HEK293T (cell line): Measurements from ENCODE around the gene MPPED1.

Experiments used
- CTCF ChIA-PET: fragments of 350-600 bp; formaldehyde crosslinking; extraction: SDS; loops from one replicate; lab custom pipeline; 2021; ENCODE audit warnings: antibody characterized with exemption, inconsistent platforms; lab: Yijun Ruan, JAX
- POLR2A ChIA-PET: fragments of 350-600 bp; formaldehyde crosslinking; extraction: SDS; loops from one replicate; lab custom pipeline; 2020; ENCODE audit warnings: antibody characterized with exemption, inconsistent platforms; lab: Yijun Ruan, JAX
- DNase-seq: peaks from one replicate; pipeline ENCODE4 v3.0.0; 2012; ENCODE audit warnings: mixed read lengths; ENCODE audit errors: extremely low spot score
- ARNT ChIP-seq: fragments of 450-650 bp; IDR thresholded peaks from 2 replicates; pipeline ENCODE4 v1.6.1; 2017; ENCODE audit warnings: mild to moderate bottlenecking
- BHLHE40 ChIP-seq: fragments of 450-650 bp; IDR thresholded peaks from 2 replicates; pipeline ENCODE4 v1.6.1; 2016; ENCODE audit warnings: mild to moderate bottlenecking, moderate library complexity, borderline replicate concordance
- CTBP1 ChIP-seq: fragments of 450-650 bp; IDR thresholded peaks from 2 replicates; pipeline ENCODE4 v1.6.1; 2016; ENCODE audit warnings: borderline replicate concordance
- ELF4 ChIP-seq: fragments of 450-650 bp; IDR thresholded peaks from 2 replicates; pipeline ENCODE4 v1.6.1; 2017; ENCODE audit warnings: antibody characterized with exemption
- FOXA1 ChIP-seq: fragments of 450-650 bp; IDR thresholded peaks from 2 replicates; pipeline ENCODE4 v1.6.1; 2016; ENCODE audit warnings: mild to moderate bottlenecking
- FOXK2 ChIP-seq: fragments of 450-650 bp; IDR thresholded peaks from 2 replicates; pipeline ENCODE4 v1.6.1; 2016; ENCODE audit warnings: mild to moderate bottlenecking
- FOXM1 ChIP-seq: fragments of 450-650 bp; IDR thresholded peaks from 2 replicates; pipeline ENCODE4 v1.6.1; 2017; ENCODE audit warnings: mild to moderate bottlenecking, borderline replicate concordance
- HDGF ChIP-seq: fragments of 450-650 bp; IDR thresholded peaks from 2 replicates; pipeline ENCODE4 v1.6.1; 2017; ENCODE audit warnings: antibody characterized with exemption, borderline replicate concordance
- L3MBTL2 ChIP-seq: fragments of 450-650 bp; conservative IDR thresholded peaks from 2 replicates; pipeline ENCODE4 v1.6.1; 2016; ENCODE audit warnings: mild to moderate bottlenecking
- LEF1 ChIP-seq: fragments of 450-650 bp; IDR thresholded peaks from 2 replicates; pipeline ENCODE4 v1.6.1; 2017; ENCODE audit warnings: mild to moderate bottlenecking, borderline replicate concordance
- NFRKB ChIP-seq: fragments of 450-650 bp; IDR thresholded peaks from 2 replicates; pipeline ENCODE4 v1.6.1; 2016; ENCODE audit warnings: mild to moderate bottlenecking, moderate library complexity
- SP1 ChIP-seq: fragments of 450-650 bp; IDR thresholded peaks from 2 replicates; pipeline ENCODE4 v1.6.1; 2017
- SUZ12 ChIP-seq: fragments of 450-650 bp; IDR thresholded peaks from 2 replicates; pipeline ENCODE4 v1.6.1; 2016; ENCODE audit warnings: mild to moderate bottlenecking
- TARDBP ChIP-seq: fragments of 450-650 bp; IDR thresholded peaks from 2 replicates; pipeline ENCODE4 v1.6.1; 2016
- ZNF384 ChIP-seq: fragments of 450-650 bp; IDR thresholded peaks from 2 replicates; pipeline ENCODE4 v1.6.1; 2016
- TF ChIP-seq, protein P1 (sequence below): fragments of 450-650 bp; IDR thresholded peaks from 2 replicates; pipeline ENCODE4 v1.6.1; 2016

The MPPED1 gene

DNA sequence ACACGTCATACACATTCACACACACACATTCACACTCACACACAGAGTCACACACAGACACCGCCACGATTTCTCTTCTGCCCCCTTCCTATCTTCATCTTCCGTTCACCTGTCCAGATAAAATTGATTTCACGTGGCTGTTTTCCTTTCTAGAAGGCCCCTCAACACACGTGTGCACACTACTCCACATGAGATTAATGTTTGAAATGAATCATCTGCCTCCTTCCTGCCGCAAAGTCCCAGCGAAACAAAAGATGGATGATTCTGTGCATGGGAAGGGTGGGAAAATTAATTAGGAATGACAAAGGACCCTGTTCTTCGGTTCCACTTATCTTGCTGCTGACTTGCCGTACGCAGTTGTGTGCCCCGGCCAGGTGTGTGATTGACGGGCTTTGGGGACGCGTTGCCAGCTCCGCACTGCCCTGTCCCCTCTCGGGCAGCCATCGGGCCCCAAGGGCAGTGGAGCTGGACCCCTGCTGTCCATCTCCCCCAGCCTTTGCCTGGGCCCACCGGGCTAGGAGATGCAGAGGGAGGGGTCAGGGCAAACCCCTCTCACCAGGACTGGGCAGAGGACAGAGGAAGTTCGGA lies 73.8 kb downstream of the MPPED1 start:
- no peak for TF ChIP-seq FOXK2
- no peak for TF ChIP-seq TARDBP
- TF ChIP-seq ARNT: no peak
- TF ChIP-seq FOXM1: no peak
- TF ChIP-seq SP1: no peak
- TF ChIP-seq FOXA1: no peak
- no peak for DNase-seq
- ChIA-PET CTCF (no interaction called here), POLR2A (no interaction called here)

DNA sequence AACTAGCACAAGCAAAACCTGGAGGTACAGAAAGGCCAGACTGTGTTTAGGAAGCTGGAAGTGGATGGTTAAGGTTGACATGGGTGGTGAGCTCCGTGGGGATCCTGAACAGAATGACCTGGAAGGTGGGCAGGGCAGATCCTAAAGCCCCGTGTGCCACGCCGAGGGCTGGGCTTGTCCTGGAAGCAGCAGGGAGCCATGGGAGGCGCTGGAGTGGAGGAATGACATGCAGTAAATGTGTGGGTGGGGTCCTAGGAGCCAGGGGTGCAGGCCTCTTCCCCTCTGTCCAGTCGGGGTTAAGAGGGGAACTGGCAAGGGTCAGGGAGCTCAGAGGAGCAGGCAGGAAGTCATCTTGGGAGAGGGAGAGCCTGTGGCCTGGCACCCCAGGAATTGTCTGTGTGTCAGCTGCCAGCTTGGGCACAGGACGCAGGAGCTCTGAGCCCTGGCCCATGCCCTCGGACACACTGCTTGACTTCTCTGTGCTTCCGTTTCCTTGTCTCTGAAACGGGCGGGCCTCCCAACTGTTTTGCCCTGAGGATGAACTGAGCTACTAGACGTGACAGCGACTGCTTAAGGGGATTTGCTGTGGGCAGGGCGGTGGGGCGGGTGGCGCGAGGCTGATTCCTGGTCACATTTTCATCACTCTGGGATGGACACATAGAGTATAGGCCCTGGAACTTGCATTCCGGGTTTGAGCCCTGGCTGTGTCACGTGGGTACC lies 75.7 kb downstream of the MPPED1 start:
- no peak for TF ChIP-seq HDGF
- TF ChIP-seq, protein P1, sequence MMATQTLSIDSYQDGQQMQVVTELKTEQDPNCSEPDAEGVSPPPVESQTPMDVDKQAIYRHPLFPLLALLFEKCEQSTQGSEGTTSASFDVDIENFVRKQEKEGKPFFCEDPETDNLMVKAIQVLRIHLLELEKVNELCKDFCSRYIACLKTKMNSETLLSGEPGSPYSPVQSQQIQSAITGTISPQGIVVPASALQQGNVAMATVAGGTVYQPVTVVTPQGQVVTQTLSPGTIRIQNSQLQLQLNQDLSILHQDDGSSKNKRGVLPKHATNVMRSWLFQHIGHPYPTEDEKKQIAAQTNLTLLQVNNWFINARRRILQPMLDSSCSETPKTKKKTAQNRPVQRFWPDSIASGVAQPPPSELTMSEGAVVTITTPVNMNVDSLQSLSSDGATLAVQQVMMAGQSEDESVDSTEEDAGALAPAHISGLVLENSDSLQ: no peak
- TF ChIP-seq SP1: no peak
- TF ChIP-seq BHLHE40: no peak
- TF ChIP-seq ARNT: no peak
- no peak for TF ChIP-seq CTBP1
- TF ChIP-seq TARDBP: no peak
- TF ChIP-seq ZNF384: no peak
- TF ChIP-seq L3MBTL2: no peak
- TF ChIP-seq SUZ12: no peak
- no peak for DNase-seq
- ChIA-PET POLR2A (no interaction called here), CTCF (no interaction called here)

DNA sequence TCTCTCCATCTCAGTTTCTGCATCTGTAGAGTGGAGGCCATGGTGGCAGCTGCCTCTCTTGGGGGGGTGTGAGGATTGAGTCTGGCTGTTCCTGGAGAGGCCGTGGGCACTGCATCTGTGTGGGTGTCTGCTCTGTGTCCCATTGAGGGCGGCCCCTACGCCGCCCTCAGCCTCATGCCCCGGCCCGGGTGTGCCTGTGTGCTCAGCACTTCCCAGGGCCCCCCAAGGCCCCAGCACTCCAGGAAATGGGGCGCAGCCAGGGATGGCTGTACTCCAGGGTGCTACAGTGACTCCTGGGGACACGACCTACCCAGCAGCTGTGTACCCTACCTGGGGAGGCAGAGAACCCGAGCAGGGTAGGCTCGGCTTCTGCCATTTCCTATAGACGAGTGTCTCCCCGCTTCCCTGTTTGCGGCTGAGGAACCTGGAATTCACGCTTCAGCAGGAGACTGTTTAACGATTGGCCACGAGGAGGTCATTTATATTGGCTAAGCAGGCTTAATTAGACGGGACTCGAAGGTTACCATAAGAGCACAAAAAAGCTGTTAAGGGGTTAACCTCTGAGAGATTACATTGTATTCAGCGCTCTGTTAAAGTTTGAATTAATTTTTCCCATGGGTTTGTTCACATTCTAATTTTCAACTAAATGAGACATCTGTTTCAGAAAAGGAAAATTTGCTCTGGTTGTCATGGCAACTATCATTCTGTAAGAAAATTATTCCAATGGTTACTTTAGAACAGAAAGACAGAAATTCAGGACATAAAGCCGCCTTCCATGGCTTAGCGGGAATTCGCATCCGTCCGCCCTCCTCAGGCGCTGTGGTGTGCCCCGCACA lies 76.4 kb downstream of the MPPED1 start:
- no peak for DNase-seq
- TF ChIP-seq ARNT: no peak
- no peak for TF ChIP-seq LEF1
- TF ChIP-seq FOXK2: no peak
- no peak for TF ChIP-seq TARDBP
- no peak for TF ChIP-seq ELF4
- TF ChIP-seq SUZ12: no peak
- TF ChIP-seq HDGF: no peak
- TF ChIP-seq, protein P1: no peak
- TF ChIP-seq ZNF384: no peak
- POLR2A ChIA-PET: no interaction called here
- CTCF ChIA-PET: no interaction called here

DNA sequence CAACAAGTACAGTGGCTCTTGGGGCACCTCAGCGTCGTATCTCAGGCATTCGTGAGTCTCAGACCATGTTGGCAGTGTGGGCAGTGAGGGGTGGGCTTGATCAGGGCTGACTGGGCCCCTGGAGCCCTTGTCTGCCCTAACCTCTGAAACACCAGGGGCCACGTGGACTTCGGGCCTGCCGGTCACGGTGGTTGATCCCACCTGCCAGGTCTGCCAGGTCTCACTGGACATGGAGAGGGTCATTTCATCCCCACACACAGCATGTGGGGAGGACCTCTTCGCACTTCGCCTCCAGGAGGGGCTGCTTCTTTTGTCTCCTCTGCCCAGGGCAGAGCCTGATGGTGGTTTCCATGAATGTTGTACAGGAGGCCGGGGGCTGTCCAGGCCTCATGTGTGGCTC lies 77.1 kb downstream of the MPPED1 start:
- ChIA-PET CTCF (no interaction called here), POLR2A (no interaction called here)
- DNase-seq: no peak
- TF ChIP-seq HDGF (no peak), ARNT (no peak)

DNA sequence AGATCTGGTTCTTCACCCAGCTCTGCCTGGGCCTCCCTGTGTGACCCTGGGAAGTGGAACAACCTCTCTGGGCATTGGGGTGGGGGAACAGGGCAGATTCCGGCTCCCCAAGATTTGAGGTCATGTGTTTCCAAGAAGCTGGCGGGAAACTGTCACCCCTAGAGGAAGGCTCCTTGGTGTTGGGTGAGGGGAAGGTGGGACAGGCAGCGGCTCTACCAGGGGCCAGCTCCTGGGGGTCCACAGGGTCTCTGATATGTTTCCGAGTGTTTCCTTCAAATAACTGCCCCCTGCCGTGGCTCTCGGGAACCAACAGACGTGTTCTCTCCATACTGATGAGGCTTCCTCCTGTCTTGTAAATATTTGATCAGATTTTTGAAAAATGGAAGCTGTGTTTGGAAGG lies 78.5 kb downstream of the MPPED1 start:
- no peak for DNase-seq
- POLR2A ChIA-PET: no interaction called here
- CTCF ChIA-PET: interaction anchor here (0.8 kb wide), 1 partner anchor 31 kb away, joined by 3 read pairs; no protein-coding TSS in a partner anchor
- TF ChIP-seq, protein P1: no peak
- TF ChIP-seq CTBP1 (no peak), ARNT (no peak), TARDBP (no peak), FOXM1 (no peak), BHLHE40 (no peak), FOXA1 (no peak), HDGF (no peak), L3MBTL2 (no peak), ZNF384 (no peak), SP1 (no peak), SUZ12 (no peak)

DNA sequence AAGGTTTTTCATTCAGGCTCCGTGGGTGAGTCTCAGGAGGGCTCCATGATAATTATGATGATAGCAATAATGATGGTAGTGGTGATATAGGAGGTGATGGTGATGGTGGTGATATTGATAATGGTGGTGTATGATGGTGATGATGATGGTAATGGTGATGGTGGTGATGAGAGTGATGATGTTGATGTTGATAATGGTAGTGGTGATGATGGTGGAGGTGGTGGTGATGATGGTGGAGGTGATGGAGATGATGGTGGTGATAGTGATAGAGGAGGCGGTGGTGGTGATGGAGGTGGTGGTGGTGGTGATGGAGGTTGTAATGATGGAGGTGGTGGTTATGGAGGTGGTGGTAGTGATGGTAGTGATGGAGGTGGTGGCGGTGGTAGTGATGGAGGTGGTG lies 79.4 kb downstream of the MPPED1 start:
- TF ChIP-seq SP1 (no peak), SUZ12 (no peak), FOXM1 (no peak)
- DNase-seq: no peak
- POLR2A ChIA-PET: no interaction called here
- CTCF ChIA-PET: interaction anchor here (0.8 kb wide), 1 partner anchor 32 kb away, joined by 3 read pairs; no protein-coding TSS in a partner anchor

DNA sequence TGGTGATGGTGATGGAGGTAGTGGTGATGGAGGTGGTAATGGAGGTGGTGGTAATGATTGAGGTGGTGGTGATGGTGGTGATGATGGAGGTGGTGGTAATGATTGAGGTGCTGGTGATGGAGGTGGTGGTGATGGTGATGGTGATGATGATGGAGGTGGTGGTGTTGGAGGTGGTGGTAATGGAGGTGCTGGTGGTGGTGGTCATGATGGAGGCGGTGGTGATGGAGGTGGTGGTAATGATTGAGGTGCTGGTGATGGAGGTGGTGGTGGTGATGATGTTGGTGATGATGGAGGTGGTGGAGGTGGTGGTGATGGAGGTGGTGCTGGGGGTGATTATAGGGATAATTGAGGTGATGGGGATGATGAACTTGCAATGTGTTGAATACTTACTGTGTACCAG lies 79.9 kb downstream of the MPPED1 start:
- ChIA-PET CTCF (no interaction called here), POLR2A (no interaction called here)
- no peak for DNase-seq
- TF ChIP-seq CTBP1 (no peak), SUZ12 (no peak), SP1 (no peak), FOXM1 (no peak), ELF4 (no peak), FOXK2 (no peak), L3MBTL2 (no peak), ARNT (no peak), HDGF (no peak), LEF1 (no peak), NFRKB (no peak), ZNF384 (no peak)
